GM12864 (cell line): ENCODE measurements around the gene OSBP2.
A peak's percentile ranks its signal among the peaks of the same experiment; 100 is the strongest.

ENCODE experiments used
- DNase-seq: peaks from one replicate; pipeline ENCODE4 v3.0.0-alpha.2; 2011; ENCODE audit warnings: low read depth
- H3K4me3 ChIP-seq: 2 replicates; pipeline ENCODE4 v1.5.1; 2011; ENCODE audit warnings: mild to moderate bottlenecking, low read depth, low read length, control low read depth
- CTCF ChIP-seq: IDR thresholded peaks from 2 replicates; pipeline ENCODE4 v1.5.1; 2011; ENCODE audit warnings: low read depth, mild to moderate bottlenecking, moderate library complexity, low read length, control low read depth, inconsistent platforms; ENCODE audit errors: missing control alignments

The OSBP2 gene

GRCh38 chr22:30885001-30885366 is 190.3 kb downstream of the OSBP2 start:
- no peak for DNase-seq
- no peak overlapping the region for H3K4me3 ChIP-seq
- TF ChIP-seq CTCF: no peak

DNA sequence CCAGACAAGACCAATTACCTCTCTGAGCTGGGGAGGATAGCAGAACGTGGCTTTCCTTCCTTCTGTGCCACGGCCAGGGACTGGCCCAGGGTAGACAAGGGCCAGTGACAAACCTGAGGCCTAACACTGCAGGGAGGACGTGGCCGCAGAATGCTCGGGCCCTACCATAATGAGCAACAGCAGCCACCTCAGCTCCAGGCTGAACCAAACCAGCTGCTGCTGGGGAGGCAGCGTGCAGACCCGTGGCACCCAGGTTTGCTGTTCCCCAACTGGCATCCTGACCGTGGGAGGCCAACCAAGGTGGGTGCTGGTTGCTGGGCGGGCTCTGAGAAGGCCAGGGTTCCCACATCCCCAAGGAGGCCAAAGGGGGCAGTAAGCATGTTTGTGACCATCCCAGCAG is 190.9 kb downstream of the OSBP2 start:
- no peak for TF ChIP-seq CTCF
- no peak for DNase-seq
- H3K4me3 ChIP-seq: no peak overlapping the region

DNA sequence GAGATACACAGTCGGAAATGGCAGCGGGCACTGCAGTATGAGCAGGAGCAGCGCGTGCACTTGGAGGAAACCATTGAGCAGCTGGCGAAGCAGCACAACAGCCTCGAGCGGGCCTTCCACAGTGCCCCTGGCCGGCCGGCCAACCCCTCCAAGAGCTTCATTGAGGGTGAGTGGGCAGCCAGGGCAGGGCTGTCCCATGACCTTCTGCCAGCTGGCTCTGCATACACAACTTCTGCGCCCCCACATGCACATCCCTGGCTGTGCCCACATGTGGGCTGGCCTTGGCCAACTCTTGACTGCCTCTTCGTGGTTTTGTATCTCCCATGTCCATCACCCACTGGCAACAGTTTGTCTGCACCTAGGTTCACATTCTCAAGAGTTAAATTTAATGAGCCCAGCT is 192.8 kb downstream of the OSBP2 start:
- H3K4me3 ChIP-seq: no peak overlapping the region
- DNase-seq: no peak
- no peak for TF ChIP-seq CTCF

DNA sequence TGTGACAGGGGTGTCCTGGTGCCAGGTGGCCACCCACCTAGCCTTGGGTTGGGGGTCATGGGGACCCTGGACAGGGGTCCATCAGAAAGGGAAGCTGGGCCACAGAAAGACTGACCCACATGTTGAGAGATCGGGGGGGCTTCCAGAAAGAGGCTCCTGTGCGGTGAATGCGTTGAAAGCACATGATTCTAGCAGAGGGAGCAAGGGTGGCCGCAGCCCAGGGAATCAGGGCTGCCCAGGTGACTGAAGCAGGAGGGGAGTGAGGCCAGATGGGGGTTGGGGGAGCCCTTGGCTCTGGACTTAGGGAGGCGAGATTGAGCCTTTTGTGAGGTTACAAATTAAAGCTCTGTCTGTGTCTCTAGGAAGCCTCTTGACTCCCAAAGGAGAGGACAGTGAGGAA is 193.2 kb downstream of the OSBP2 start:
- no peak for TF ChIP-seq CTCF
- no peak for DNase-seq
- H3K4me3 ChIP-seq: no peak overlapping the region

DNA sequence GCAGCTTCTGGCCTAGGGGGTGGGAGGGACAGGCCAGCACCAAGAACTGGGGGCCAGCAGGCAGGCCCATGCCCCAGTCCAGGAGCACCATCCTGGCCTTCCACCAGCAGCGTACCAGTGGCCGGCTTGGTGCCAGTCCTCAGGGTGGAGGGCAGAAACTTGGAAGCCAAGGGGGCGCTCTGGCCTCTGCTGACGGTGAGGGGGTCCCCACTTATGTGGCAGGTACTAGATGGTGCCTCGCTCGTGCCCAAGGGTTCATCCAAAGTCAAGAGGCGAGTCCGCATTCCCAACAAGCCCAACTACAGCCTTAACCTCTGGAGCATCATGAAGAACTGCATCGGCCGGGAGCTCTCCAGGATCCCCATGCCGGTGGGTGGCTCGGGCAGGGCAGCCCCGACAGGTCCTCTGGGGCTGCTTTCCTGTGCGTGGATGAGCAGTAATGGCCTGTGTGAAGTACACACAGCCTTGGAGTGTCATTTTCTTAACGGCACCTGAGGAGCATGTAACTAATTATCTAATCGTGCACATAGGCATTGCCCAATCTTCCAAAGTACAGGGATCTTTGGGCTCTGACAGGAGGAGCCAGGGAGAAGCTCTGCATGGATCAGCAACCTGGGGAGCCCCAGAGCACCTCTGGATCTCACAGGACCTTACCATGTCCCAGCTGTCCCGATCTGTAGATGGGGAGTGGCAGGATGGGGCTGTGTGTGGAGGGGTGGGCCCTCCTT is 194.8 kb downstream of the OSBP2 start:
- no peak for TF ChIP-seq CTCF
- no peak for DNase-seq
- no peak overlapping the region for H3K4me3 ChIP-seq

DNA sequence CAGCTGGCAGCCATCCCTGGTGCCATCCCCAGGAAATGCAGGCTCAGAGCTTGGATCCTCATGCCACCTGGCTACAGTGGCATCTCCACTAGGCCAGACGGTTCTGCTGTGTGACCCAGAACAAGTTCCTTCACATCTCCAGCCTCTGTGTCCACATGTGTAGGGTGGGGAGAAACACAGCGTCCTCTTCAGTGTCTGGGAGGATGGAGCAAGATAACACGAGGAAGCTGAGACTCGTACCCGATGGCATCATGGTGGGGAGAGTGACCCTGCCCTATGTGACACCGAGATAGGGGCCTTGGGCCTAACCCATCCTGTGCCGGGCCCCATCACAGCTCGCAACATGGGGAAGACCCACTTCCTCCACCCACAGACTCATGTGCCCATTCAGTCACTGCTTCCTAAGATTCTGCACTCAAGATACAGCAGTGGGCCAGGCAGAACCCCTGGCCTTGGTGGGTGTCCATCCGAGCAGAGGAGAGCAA is 195.4 kb downstream of the OSBP2 start:
- no peak for DNase-seq
- TF ChIP-seq CTCF: no peak
- no peak overlapping the region for H3K4me3 ChIP-seq

- peak; percentile 95 for TF ChIP-seq CTCF
- no peak for DNase-seq
- H3K4me3 ChIP-seq: no peak overlapping the region
These were observed 196.2 kb downstream of the OSBP2 start for GRCh38 chr22:30890686-30891442.
